ENCODE data around the gene G0S2.
A peak's percentile ranks its signal among the peaks of the same experiment; 100 is the strongest.

The G0S2 gene

GRCh38 chr1:209648931-209649776, 26.1 kb upstream of the G0S2 start:
- peak; percentile 55 for DNase-seq (ENCODE audit: low spot score)

GRCh38 chr1:209650454-209650853, 24.8 kb upstream of the G0S2 start:
- no peak for DNase-seq (ENCODE audit: low spot score)

GRCh38 chr1:209651138-209651587, 24.0 kb upstream of the G0S2 start:
- peak; percentile 80 for DNase-seq (ENCODE audit: low spot score)

- DNase-seq (ENCODE audit: low spot score) = peak; percentile 88
Measured at GRCh38 chr1:209652121-209652735, 23.0 kb upstream of the G0S2 start, which contains the start of gene LAMB3. TSS of gene LAMB3 (minus strand) at chr1:209652425. CDS start at chr1:209650944, 1,481 bp downstream.

- peak; percentile 99 for DNase-seq (ENCODE audit: low spot score)
Measured at GRCh38 chr1:209652873-209653401, 22.3 kb upstream of the G0S2 start.

- peak; percentile 90 for DNase-seq (ENCODE audit: low spot score)
Measured at GRCh38 chr1:209653915-209654351, 21.3 kb upstream of the G0S2 start.

GRCh38 chr1:209655411-209656231, 19.6 kb upstream of the G0S2 start:
- peak; percentile 70 for DNase-seq (ENCODE audit: low spot score)

GRCh38 chr1:209657140-209657879, 17.9 kb upstream of the G0S2 start:
- DNase-seq (ENCODE audit: low spot score) = peak; percentile 50

GRCh38 chr1:209657918-209658317, 17.3 kb upstream of the G0S2 start:
- no peak for DNase-seq (ENCODE audit: low spot score)

- no peak for DNase-seq (ENCODE audit: low spot score)
Measured at GRCh38 chr1:209659909-209660308, 15.3 kb upstream of the G0S2 start.

- DNase-seq (ENCODE audit: low spot score) = no peak
Measured at GRCh38 chr1:209661071-209661470, 14.1 kb upstream of the G0S2 start.

GRCh38 chr1:209662879-209663327, 12.3 kb upstream of the G0S2 start:
- no peak for DNase-seq (ENCODE audit: low spot score)

- no peak for DNase-seq (ENCODE audit: low spot score)
Measured at GRCh38 chr1:209667103-209667502, 8.1 kb upstream of the G0S2 start.

GRCh38 chr1:209667708-209668107, 7.5 kb upstream of the G0S2 start:
- no peak for DNase-seq (ENCODE audit: low spot score)

GRCh38 chr1:209670441-209671082, 4.7 kb upstream of the G0S2 start:
- DNase-seq (ENCODE audit: low spot score) = no peak

GRCh38 chr1:209672705-209673630, 2.2 kb upstream of the G0S2 start:
- no peak for DNase-seq (ENCODE audit: low spot score)

GRCh38 chr1:209673631-209674417, 1.4 kb upstream of the G0S2 start:
- no peak for DNase-seq (ENCODE audit: low spot score)

GRCh38 chr1:209675565-209676154, 448 bp downstream of the G0S2 start:
- no peak for DNase-seq (ENCODE audit: low spot score)
